AG20443 (cell line): ENCODE data around the gene NUB1.

Experiments used
- DNase-seq: peaks from one replicate; pipeline ENCODE4 v3.0.0; 2012; ENCODE audit warnings: low spot score, mixed read lengths

The NUB1 gene

GRCh38 chr7:151425670-151426440, 84.2 kb downstream of the NUB1 start:
- DNase-seq = peak; percentile 65

- peak; percentile 55 for DNase-seq
Observed at GRCh38 chr7:151426441-151426903, 84.9 kb downstream of the NUB1 start.

- no peak for DNase-seq
Observed at GRCh38 chr7:151426904-151427704, 85.5 kb downstream of the NUB1 start.

DNA sequence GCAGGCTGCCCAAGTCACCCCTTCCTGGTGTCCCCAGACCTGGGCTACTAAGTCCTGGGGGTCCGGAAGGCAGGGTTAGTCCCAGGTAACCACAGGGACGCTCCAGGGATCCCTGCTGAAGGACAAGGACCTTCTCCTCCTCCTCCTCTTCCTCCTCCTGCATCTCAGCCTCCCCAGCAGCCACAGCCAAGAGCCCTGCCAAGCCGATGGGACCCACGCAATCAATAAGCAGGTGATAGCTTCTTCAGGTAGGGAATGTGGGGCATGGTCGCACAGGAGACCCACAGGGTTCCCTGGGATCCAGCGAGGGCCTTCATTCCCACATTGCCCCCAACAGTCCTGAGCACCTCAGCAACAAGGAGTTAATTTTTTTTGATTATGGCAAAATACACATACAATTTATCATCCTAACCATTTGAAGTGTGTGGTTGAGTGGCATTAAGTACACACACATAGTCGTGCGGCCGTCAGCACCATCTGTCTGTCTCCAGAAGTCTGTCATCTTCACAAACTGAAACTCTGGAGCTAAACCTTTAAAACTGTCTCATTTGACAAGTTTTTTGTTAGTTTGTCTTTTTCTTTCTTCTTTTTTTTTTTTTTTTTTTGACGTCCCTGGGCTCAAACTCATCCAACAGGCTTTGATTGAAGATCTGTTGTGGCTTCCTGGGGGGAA, 86.2 kb downstream of the NUB1 start:
- DNase-seq = no peak
